GM18868 (cell line): Measurements from ENCODE around the gene NALF2.

Experiments
- ATAC-seq: cut with Tn5 transposase; IDR thresholded peaks from one replicate; pipeline ENCODE4 v1.9.1; 2021; ENCODE audit warnings: mild to moderate bottlenecking, moderate library complexity; ENCODE audit not compliant: unreplicated experiment

Gene NALF2

GRCh38 chrX:69524781-69525363, 20.7 kb downstream of the NALF2 start:
- ATAC-seq, result no peak

- ATAC-seq, result no peak
These were observed 26.2 kb downstream of the NALF2 start for GRCh38 chrX:69530306-69530705.

GRCh38 chrX:69531031-69531755, 27.1 kb downstream of the NALF2 start:
- ATAC-seq, result no peak

- no peak for ATAC-seq
These were observed 31.5 kb downstream of the NALF2 start for GRCh38 chrX:69535661-69536060.

- peak; percentile 97 for ATAC-seq
These were observed 34.3 kb downstream of the NALF2 start for GRCh38 chrX:69538321-69538876.

GRCh38 chrX:69539437-69539836, 35.3 kb downstream of the NALF2 start:
- no peak for ATAC-seq

GRCh38 chrX:69541956-69542355, 37.8 kb downstream of the NALF2 start:
- ATAC-seq, result no peak

GRCh38 chrX:69543572-69543971, 39.4 kb downstream of the NALF2 start:
- ATAC-seq, result no peak

GRCh38 chrX:69546417-69546816, 42.3 kb downstream of the NALF2 start:
- no peak for ATAC-seq

- no peak for ATAC-seq
These were observed 42.9 kb downstream of the NALF2 start for GRCh38 chrX:69546978-69547377.

GRCh38 chrX:69551421-69552009, 47.4 kb downstream of the NALF2 start:
- no peak for ATAC-seq

- no peak for ATAC-seq
These were observed 48.4 kb downstream of the NALF2 start for GRCh38 chrX:69552512-69552911.
